Thyroid gland (tissue), 4 donors: ENCODE measurements around the gene TMEM52. TPM values are rescaled to one million over a fixed set of nuclear protein-coding genes. Genes with fewer than 3 reads are reported as not detected.

ENCODE experiments used
- DNase-seq, 2 donors: peaks; one replicate each; pipeline ENCODE4 v3.0.0-alpha.2; 2019
- H3K27ac ChIP-seq, 3 donors: fragments of 200-600 bp; sonication (generic); 1 replicate in 2 of 3; 2 replicates in 1 of 3; pipeline ENCODE4 v1.5.1; 2016 to 2019; ENCODE audit warnings: mild to moderate bottlenecking in 1 of 3, moderate library complexity in 1 of 3
- H3K27me3 ChIP-seq: fragments of 200-600 bp; sonication (generic); one replicate; pipeline ENCODE4 v1.5.1; 2019
- H3K36me3 ChIP-seq, 2 donors: fragments of 200-600 bp; sonication (generic); one replicate each; pipeline ENCODE4 v1.5.1; 2016 to 2019
- H3K4me1 ChIP-seq, 2 donors: fragments of 200-600 bp; sonication (generic); one replicate each; pipeline ENCODE4 v1.5.1; 2017 to 2019
- H3K4me3 ChIP-seq, 3 donors: fragments of 200-600 bp; sonication (generic); replicated peaks in 1 of 3; 1 replicate in 2 of 3; 2 replicates in 1 of 3; pipeline ENCODE4 v1.5.1; 2016; ENCODE audit warnings: mild to moderate bottlenecking in 1 of 3
- H3K9me3 ChIP-seq: fragments of 200-600 bp; sonication (generic); one replicate; pipeline ENCODE4 v1.5.1; 2017
- CTCF ChIP-seq, 6 experiments: fragments of 200-600 bp in 3 of 6; fragments of 450-650 bp in 3 of 6; sonication (generic) in 3 of 6; IDR thresholded peaks; one replicate each; pipeline ENCODE4 v1.5.1; 2016 to 2019; ENCODE audit warnings: antibody characterized with exemption in 6 of 6, mild to moderate bottlenecking in 2 of 6, inconsistent platforms in 1 of 6, moderate library complexity in 1 of 6
- POLR2A ChIP-seq, 2 donors: fragments of 450-650 bp; IDR thresholded peaks; one replicate each; pipeline ENCODE4 v1.6.1; 2017; ENCODE audit warnings: antibody characterized with exemption in 2 of 2, mild to moderate bottlenecking in 2 of 2, moderate library complexity in 1 of 2
- WGBS, 2 donors: methylation state at CpG; one replicate each; pipeline ENCODE4 v1.1.5; 2017; 5-methylcytosine and 5-hydroxymethylcytosine counted together
- intact Hi-C: fragments of 100-400 bp; cut with DNase I; formaldehyde crosslinking; loops from one replicate; pipeline ENCODE4 v1.15.1; 2023
- total RNA-seq, 4 donors: library from RNA; depleted of rRNA; stranded (reverse); fragments of >200 nt; gene quantifications; one replicate each; pipeline ENCODE4 v1.2.3, GENCODE V29; 2016

The TMEM52 gene
- total RNA-seq, 4 donors from 2014 or later = not detected

GRCh38 chr1:1898246-1898933 is 20.7 kb downstream of the TMEM52 start:
- intact Hi-C loops = no loop called here
- Histone ChIP-seq H3K4me3 (no peak overlapping the region), H3K9me3 (no peaks in the 10 kb centered on the region), H3K36me3 (no peaks in the 10 kb centered on the region), H3K4me1 (peaks cover 11 to 16% of the 10 kb centered on the region in 2 donors), H3K27me3 (no peaks in the 10 kb centered on the region), H3K27ac (no peak overlapping the region)
- DNase-seq = no peak
- TF ChIP-seq CTCF (IDR thresholded peaks at IDR 0.05) (no peak), POLR2A (IDR thresholded peaks at IDR 0.05) (no peak)
- WGBS, 2 donors = 90 to 95% methylated on average over 5 to 6 of the region's 6 CpGs

- peaks cover 20 to 27% of the 10 kb centered on the region in 2 donors for H3K4me1 ChIP-seq
- H3K9me3 ChIP-seq = no peaks in the 10 kb centered on the region
- 79 to 85% methylated on average over 6 to 14 of the region's 14 CpGs for WGBS, 2 donors
- no peak overlapping the region for H3K4me3 ChIP-seq
- H3K27me3 ChIP-seq = no peaks in the 10 kb centered on the region
- intact Hi-C loops = no loop called here
- H3K36me3 ChIP-seq = no peaks in the 10 kb centered on the region
- no peak for DNase-seq
- no peak for TF ChIP-seq CTCF (IDR thresholded peaks at IDR 0.05)
- no peak for TF ChIP-seq POLR2A (IDR thresholded peaks at IDR 0.05)
- H3K27ac ChIP-seq = no peak overlapping the region
Measured at GRCh38 chr1:1895456-1896336, 23.4 kb downstream of the TMEM52 start.

GRCh38 chr1:1895060-1895418 is 24.0 kb downstream of the TMEM52 start:
- TF ChIP-seq CTCF (IDR thresholded peaks at IDR 0.05) (no peak), POLR2A (IDR thresholded peaks at IDR 0.05) (no peak)
- WGBS, 2 donors = 26 to 52% methylated on average over 9 to 10 of the region's 10 CpGs
- intact Hi-C loops = no loop called here
- no peaks in the 10 kb centered on the region for H3K36me3 ChIP-seq
- H3K4me3 ChIP-seq = no peak overlapping the region
- H3K27ac ChIP-seq = peak overlapping the region in 2 of 3 donors; percentile 23 to 43
- H3K9me3 ChIP-seq = no peaks in the 10 kb centered on the region
- peaks cover 20 to 27% of the 10 kb centered on the region in 2 donors for H3K4me1 ChIP-seq
- H3K27me3 ChIP-seq = no peaks in the 10 kb centered on the region
- no peak for DNase-seq

GRCh38 chr1:1894354-1895059 is 24.6 kb downstream of the TMEM52 start:
- Histone ChIP-seq H3K4me3 (no peak overlapping the region), H3K4me1 (peaks cover 23 to 27% of the 10 kb centered on the region in 2 donors), H3K27ac (peak overlapping the region in 2 of 3 donors; percentile 23 to 43), H3K27me3 (no peaks in the 10 kb centered on the region), H3K9me3 (no peaks in the 10 kb centered on the region), H3K36me3 (no peaks in the 10 kb centered on the region)
- TF ChIP-seq CTCF (IDR thresholded peaks at IDR 0.05) (no peak), POLR2A (IDR thresholded peaks at IDR 0.05) (no peak)
- peak; percentile 75 to 77 for DNase-seq
- WGBS, 2 donors = 8 to 14% methylated on average over 7 to 14 of the region's 14 CpGs
- intact Hi-C loops = loop anchor here (5.0 kb wide), 1 partner anchor 117 kb away; the partner anchor contains the start of gene NADK
